Stimulated activated naive CD8-positive, alpha-beta T cell treated with anti-CD3 and anti-CD28 coated beads, Interleukin-15, Interleukin-2, amounts not matched to agents 100 U/mL and 50 U/mL, for 24 hours (primary cell): ENCODE results near the gene LRRC8E.
"Not testable (repeated sequence)": the region's sequence is repeated elsewhere in the genome, so short reads cannot be mapped to it uniquely, and the experiment has no call there.

Source experiments
- ATAC-seq: fragments of 150-1000 bp; cut with Tn5 transposase; one replicate; pipeline ENCODE4 v1.10.0; 2021
- DNase-seq: peaks from one replicate; pipeline ENCODE4 v3.0.0; 2021

Gene LRRC8E

DNA sequence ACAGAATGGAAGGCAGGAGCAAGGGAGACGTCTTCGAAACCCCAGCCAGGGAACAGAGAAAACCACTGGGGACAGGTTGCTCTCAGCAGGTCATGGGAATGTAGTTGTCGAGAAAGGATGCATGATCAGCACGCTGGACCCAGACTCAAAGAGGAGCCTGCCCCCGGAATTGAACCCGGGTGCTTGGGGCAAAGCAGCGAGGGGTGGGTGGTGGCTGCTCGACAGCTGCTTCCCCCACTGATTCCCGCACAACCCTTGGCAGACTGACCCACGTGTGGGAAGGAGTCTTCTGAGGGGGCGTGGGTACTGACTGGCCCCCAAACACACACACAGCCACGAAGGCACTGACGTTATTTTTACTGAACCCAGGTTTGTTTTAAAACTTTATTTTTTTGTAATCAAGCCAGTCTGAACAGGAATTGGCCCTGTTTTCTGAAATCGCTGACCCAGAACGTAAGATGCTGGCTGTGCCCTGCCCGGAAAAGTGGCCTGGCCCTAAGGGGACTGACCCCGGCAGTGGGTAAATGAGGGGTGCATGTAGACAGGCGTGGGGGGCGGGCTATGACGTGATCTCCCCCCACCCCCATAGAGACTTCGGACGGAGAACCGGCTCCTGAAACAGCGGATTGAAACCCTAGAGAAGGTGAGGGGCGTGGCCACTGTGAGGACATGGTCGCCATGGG, 32.7 kb upstream of the LRRC8E start:
- ATAC-seq (no peak), DNase-seq (no peak)

DNA sequence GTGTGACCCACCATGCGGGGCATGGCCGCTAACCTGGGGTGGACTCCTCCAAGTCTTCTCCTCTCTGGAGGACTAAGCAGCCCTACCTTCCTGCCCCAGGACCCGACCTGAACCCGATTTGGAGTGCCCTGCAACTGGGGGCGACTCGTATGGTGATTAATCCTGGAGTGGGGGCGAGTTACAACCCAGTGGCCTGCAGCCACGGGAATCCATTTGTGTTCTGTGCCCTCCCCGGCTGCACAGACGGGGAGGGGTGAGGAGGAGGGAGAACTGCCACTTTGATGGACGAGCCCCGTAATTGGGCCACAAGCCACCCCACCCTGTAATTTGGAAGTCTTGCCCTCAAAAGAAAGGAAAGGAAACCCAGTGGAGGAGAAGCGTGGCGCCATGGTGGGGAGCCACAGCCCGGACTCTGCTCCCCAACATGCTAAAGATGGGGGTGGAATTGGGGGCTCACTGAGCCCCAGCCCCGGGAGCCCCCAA, 32.2 kb upstream of the LRRC8E start:
- DNase-seq (no peak), ATAC-seq (no peak)

GRCh38 chr19:7856679-7857663, 31.3 kb upstream of the LRRC8E start:
- DNase-seq (no peak), ATAC-seq (no peak)

- no peak for DNase-seq
- ATAC-seq = no peak
These were observed 30.6 kb upstream of the LRRC8E start for GRCh38 chr19:7857727-7858108.

- DNase-seq (no peak), ATAC-seq (no peak)
These were observed 30.1 kb upstream of the LRRC8E start for GRCh38 chr19:7858109-7858770.

DNA sequence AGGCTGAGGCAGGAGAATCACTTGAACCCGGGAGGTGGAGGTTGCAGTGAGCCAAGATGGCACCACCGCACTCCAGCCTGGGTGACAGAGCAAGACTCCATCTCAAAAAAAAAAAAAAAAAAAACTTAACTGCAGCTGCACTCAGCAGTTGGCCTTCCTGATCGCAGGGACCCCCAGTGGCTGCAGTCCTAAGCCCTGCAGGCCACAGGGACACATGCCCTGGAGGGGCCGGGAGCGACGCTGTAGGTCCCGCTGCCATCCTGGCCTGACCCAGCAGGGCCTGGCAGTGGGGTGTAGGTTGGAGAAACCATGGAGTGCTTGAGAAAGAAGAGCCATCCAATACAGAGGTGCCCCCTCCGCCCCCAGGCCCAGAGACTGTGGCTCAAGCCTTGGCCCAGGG, 29.2 kb upstream of the LRRC8E start:
- ATAC-seq, DNase-seq: not testable (repeated sequence)

DNA sequence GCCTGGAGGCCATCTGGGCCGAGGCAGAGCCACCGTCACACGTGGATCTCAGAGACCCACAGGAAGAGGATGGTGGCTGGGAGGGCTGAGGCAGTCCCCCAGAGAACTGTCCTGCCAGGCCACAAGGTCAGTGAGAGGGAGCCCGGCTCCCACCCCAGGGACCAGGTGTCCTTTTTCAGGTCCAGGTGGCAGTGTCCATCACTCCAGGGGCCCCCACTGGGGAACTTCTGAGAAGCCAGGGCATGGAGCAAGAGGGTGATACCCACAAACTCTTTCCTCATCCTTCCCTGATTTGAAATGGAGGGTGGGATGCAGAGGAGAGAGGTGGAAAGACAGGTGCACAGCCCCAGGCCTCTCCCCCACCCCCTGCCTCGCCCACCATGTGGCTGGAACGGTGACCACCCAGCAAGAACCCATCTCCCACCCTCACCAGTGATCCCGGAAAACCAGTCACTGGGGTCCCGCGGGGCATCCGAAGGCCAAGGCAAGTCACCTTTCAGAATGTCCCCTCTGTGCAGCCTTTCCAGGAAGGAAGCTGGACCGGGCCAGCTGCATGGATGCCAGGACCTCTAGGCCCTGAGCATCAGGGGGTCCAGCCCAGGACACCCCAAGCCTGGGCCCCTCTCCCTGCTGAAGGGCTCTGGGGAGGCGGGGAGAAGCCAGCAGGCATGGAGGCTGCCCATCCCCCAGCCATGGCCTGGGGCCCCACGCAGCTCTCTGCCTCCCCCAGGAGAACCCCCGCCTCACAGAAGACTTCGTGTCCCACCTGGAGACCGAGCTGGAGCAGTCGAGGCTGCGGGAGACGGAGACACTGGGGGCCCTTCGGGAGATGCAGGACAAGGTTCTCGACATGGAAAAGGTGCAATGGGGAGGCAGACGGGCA, 28.2 kb upstream of the LRRC8E start:
- DNase-seq = no peak
- no peak for ATAC-seq

GRCh38 chr19:7860714-7861618, 27.3 kb upstream of the LRRC8E start:
- ATAC-seq (no peak), DNase-seq (no peak)

DNA sequence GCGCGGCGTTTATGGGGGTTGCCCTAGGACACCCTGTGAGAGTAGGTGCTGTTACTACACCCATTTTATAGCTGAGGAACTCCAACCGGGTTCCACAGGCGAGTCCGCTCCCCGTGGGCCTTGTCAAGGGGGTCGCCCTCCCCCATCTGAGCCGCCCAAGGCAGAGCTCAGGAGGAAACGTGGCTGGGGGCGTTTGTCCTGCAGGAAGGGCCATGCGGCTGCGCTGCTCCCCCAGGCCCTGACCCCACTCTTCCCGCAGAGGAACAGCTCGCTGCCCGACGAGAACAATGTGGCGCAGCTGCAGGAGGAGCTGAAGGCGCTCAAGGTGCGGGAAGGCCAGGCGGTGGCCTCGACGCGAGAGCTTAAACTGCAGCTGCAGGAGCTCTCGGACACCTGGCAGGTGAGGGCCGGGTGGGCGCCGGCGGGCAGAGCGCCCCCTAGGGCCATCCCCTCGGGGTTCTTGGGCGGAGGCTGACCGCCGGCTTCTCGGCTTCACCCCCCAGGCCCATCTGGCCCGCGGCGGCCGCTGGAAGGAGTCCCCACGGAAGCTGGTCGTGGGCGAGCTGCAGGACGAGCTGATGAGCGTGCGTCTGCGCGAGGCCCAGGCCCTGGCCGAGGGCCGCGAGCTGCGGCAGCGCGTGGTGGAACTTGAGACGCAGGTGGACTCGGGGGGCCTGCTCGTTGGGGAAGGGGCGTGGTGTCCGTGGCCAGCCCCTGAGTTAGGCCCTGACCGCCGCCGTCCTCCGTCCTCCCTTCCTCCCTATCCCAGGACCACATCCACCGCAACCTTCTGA, 26.5 kb upstream of the LRRC8E start:
- DNase-seq (no peak), ATAC-seq (peak; percentile 2)

DNA sequence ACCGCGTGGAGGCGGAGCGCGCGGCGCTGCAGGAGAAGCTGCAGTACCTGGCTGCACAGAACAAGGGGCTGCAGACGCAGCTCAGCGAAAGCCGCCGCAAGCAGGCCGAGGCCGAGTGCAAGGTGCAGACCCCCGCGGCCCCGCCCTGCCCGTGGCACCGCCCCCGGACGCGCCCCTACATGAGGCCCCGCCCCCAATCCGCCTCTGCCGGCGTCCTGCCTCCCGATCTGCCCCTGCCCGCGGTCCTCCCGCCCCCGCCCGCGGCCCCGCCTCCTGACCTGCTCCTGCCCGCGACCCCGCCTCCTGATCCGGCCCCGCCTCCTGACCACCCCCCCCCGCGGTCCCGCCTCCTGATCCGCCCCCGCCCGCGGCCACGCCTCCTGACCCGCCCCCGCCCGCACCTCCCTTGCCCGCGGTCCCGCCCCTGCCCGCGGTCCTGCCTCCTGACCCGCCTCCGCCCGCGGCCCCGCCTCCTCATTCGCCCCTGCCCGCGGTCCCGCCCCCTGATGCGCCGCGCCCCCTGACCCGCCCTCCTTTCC, 25.8 kb upstream of the LRRC8E start:
- peak; percentile 32 for ATAC-seq
- DNase-seq = peak; percentile 78

- no peak for ATAC-seq
- no peak for DNase-seq
These were observed 24.9 kb upstream of the LRRC8E start for GRCh38 chr19:7863157-7863970.

GRCh38 chr19:7863971-7864689, 24.2 kb upstream of the LRRC8E start:
- DNase-seq (no peak), ATAC-seq (no peak)

- no peak for ATAC-seq
These were observed 23.6 kb upstream of the LRRC8E start for GRCh38 chr19:7864690-7865074.

DNA sequence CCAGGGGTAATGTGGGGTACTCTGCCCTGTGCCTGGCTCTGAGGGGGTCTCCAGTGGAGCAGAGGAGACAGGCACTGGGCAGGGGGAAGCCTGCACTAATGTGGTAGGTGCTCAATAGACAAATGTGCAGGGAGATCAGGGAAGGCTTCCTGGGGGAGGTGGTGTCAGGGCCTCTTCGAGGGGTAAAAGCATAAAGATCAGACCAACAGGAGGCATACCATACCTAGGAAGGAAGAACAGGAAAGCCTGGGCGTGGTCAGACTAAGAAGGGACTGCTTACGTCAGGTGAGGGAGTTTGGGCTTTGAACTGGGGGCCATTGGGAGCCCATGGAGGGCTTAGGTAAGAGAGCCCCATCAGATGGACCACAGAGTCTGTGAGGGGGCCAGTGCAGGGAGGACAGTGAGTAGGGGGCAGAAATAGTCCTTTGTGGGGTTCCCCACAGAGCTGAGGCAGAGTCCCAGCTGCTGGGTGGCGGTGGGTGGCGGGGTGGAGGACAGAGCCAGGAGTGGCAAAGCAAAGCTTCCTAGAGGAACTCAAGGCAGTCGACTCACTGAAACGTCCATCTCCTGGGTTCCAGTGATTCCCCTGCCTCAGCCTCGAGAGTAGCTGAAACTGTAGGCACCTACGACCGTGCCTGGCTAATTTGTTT, 22.9 kb upstream of the LRRC8E start:
- no peak for DNase-seq
- no peak for ATAC-seq

More at GRCh38 chr19:7864690-7865074, 23.6 kb upstream of the LRRC8E start:
- DNase-seq = no peak

DNA sequence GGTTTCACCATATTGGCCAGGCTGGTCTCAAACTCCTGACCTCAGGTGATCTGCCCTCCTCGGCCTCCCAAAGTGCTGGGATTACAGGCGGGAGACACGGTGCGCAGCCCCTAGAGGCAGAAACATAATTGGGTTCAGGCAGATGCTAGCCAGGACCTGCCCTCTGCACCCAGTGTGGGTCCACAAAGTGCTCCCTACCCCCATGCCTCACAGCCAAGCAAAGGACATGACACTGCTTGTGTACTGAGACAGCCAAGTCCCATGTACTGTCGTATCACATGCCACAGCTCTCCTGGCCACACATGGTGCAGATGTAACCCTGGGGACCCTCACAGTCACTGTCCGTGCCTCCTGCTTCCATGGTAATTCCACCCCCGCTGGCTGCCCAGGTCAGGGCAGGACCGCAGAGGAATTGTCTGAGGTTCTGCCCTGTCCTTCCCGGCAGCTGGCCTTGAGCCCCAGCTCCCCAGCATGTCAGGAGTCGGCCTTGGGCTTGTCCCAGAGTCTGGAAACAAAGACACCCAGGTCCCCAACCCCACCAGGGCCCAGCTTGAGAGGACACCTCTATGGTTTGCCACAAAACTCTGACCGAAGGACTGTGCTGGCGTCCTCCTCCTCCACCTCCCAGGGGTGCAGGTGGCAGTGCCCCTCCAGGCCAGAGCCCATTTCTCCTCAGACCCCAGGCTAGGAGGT, 21.8 kb upstream of the LRRC8E start:
- no peak for ATAC-seq
- no peak for DNase-seq

DNA sequence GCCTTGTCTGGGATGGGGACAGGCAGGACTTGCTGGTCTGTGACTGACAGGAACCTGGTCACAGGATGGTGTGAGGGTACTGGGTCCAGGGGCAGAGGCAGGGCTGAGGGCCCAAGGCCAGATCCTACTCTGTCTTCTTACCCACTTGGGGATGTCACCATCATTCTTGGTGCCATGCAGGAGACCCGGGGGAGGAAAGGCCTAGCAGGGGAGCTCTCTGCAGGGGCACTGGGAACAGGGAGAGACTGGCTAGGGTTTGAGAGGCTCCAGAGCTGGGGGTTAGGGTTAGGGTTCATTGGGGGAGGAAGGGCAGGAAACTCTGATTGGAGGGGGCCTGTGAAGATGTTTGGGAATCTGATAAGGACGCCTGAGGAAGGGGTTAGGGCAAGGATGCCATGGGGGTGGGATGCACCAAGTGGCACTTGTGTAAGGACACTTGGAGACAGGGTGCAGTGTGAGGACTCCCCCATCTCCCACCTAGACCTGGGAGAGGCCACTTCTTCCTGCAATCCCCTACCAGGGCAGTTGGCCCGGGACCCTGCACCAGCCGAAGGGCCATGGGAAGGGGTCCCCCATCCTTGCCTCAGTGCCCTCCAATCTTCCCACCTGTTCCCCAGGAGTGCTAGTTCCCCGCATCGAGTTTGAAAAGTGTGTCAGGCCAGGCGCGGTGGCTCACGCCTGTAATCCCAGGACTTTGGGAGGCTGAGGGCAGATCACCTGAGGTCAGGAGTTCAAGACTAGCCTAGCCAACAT, 21.0 kb upstream of the LRRC8E start:
- ATAC-seq (no peak), DNase-seq (no peak)
